GF-D8 (cell line): ENCODE results near the gene USB1.

Experiments used
- DNase-seq: peaks from one replicate; lab custom pipeline; 2025; lab: John Stamatoyannopoulos, UW

The USB1 gene

GRCh38 chr16:58048494-58049231, 47.5 kb downstream of the USB1 start:
- DNase-seq, result no peak

DNA sequence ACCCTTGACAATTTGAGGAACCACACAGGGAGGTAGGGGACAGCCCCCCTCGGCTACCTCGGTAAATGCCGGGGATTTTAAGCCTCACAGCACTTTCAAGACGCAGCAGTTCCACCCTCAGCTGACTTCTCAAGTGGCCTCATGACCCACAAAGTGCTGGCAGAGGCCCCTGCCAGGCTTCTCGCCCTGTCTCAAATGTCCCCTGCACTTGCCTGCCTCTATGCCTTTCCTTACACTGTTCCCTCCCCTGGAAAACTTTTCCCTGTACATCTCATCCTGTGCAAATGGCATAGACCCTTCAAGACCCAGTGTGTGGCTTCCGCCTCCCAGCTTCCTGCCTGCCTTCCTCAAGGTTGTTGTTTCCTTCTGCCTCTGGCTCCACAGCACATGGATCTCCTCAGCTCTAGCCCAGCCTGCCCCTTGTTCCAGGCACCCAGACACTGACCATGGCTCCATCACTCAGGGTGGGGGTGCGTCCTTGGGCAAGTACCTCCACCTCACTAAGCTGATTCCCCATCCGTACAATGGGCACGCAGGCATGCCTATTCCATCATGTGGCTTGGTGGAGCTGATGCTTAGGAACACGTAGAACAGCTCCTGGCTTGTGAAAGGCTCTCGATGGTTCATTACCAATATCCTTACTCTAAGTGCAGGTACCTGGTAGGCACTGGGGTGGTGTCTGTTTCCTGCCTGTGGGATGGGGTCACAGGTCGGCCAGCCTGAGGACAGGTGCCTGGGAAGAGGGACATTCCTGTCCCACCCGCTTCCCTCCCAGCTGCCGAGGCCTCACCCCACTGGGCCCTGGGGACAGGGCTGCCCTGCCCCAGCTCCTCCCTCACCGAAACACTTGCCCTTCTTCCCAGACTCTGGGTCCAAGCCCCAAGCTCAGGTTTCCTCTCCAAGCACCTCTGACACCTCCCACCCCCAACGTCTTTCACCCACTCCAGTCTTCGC, 48.3 kb downstream of the USB1 start:
- no peak for DNase-seq

- no peak for DNase-seq
Observed at GRCh38 chr16:58051296-58051695, 50.1 kb downstream of the USB1 start.

DNA sequence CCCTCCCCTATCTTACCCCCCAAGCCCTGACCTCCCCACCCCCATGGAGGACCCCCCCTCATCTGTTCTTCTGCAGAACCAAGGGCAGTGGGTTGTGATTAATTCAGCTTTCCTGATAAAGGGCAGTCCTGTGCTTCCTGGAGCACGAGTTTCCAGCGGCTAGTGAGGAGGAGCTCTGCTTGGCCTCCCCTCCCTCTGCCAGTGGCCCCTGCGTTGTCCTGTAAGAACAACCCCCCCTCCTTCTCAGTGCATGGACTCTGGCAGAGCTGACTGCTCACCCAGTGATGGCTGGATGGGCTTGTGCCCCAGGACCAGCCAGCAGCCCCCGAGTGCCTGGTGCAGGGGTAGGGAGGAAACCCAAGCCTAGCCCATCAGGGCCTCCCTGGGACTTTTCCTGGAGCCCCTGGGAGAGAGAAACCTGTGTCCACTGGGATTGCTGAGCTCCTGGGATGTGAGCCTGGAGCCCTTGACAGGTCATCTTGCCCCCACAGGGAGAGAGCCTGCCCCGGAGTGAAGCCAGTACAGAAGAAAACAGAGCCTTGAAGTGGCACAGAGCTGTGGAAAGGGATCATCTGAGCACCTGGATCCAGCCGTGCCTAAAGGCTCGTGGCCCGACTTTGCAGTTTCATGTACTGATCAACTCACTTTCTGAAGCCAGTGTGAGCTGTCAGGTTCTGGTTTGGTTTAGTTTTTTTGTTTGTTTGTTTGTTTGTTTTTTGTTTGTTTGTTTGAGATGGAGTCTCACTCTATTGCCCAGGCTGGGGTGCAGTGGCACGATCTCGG, 50.8 kb downstream of the USB1 start:
- no peak for DNase-seq

- DNase-seq, result no peak
Observed at GRCh38 chr16:58053682-58054005, 52.4 kb downstream of the USB1 start.

DNA sequence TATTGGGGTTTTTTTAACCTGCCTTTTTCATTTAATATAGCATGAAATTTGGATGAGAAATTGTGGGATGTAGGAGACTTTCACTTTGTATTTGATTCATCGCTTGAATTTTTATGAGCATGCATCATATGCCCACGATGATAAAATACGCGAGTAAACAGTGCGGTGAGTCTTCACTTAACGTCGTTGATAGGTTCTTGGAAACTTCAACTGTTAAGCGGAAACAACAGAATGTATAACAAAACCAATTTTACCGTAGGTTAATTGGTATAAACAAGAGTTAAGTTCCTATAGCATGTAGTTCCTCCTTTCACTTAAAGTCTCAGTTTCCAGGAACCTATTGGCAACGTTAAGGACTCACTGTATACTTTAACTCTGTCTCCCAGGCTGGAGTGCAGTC, 53.1 kb downstream of the USB1 start:
- no peak for DNase-seq

DNA sequence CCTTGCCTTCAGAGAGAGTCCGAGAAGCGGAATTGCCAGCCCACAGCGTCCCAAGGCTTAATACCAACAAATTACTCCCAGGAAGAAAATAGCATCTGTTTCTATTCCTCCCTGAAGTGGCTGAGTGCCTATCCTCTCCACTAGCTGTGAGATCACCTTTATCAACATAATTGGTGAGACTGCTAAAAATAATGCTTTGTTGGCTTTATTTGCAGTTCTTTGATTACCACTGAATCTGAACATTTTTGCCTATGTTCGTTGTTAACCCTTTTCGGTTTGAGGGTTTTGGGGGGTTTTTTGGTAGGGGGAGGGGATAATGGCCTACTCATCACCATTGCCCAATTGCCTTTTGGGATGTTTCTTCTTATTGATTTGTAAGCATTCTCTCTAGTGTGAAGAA, 55.4 kb downstream of the USB1 start:
- no peak for DNase-seq

- DNase-seq, result no peak
Observed at GRCh38 chr16:58057121-58057520, 55.9 kb downstream of the USB1 start.

DNA sequence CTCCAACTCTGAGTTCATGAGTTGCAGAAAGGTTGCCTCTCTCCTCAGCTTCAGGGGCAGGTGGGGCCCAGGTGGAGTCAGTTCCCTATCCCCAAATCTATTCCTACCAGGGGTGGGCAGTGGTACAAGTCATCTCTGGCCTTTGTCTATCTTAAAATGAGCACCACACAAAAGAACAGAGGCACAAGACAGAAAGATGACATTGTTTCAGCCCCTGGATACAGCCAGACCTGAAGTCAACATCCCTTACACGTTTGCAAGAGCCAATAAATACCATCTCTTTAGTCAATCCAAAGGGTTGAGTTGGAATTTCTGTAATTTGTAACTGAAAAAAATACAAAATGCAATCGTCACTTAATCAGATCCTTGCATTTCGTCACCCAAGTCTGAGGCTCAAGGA, 56.6 kb downstream of the USB1 start:
- DNase-seq, result no peak

DNA sequence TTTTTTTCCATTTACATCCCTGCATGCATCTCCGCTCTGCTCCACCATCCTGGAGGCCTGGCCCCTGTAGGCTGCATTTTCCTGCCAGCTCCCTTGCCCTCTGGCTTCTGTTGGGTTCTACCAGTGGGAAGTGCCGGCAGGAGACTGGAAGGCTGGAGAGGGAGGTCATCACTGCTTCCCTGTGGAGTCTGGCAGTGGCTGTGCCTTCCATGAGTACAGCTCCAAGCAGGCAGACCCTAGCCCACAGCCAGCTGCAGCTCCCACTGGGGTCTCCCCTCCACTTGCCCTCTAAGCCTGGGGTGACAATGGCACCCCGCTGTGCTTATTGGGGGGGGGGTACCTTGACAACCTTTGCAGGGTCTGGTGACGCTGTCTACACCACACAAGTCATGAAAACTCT, 61.6 kb downstream of the USB1 start:
- DNase-seq, result no peak

DNA sequence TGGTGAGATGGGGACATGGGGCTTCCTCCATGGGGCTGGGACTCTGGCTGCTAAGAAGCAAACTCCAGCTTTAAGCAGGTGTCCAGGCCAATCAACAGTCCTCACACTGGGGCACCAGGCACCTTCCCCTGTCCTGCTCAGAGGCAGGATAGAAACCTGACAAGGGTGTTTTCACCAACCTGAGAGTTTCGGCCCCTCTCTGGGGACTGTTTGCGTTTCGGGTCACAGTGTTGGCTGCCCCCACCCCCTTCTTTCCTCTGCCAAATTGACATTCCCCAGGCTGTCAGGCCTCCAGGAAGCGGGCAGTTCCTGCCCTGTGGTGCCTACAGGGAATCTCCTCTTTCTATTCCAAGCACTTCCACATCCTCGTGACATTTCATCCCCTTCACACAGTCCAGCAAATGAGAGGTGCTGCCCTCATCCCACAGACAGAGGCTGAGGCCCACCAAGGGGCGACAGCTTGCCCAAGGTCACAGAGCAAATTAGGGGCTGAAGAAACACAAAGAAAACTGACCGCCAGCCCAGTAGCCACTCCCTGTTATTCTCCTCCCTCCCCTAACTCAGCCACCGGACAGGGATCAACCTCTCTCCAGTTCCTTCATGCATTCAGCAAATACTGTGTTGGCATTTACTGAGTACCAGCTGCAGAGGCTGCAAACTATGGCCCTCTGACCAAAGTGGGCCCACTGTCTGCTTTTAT, 62.3 kb downstream of the USB1 start:
- no peak for DNase-seq

GRCh38 chr16:58070585-58070984, 69.4 kb downstream of the USB1 start:
- DNase-seq, result no peak
